ENCODE data around the gene TLE3. TPM values are rescaled to one million over a fixed set of nuclear protein-coding genes. Genes with fewer than 3 reads are reported as not detected.

The TLE3 gene
- total RNA-seq, 2 experiments from 2014 or later, result 48.8 to 53.5 TPM

- H3K4me3 Mint-ChIP-seq, result no peak overlapping the region
- H3K36me3 Mint-ChIP-seq, result no peaks in the 10 kb centered on the region
- peaks cover 8% of the 10 kb centered on the region for H3K27me3 Mint-ChIP-seq
- H3K4me1 Mint-ChIP-seq, result no peaks in the 10 kb centered on the region
- CTCF ChIA-PET, result no interaction called here
- no peak for DNase-seq
- H3K9me3 Mint-ChIP-seq (ENCODE audit: low read depth), result no peaks in the 10 kb centered on the region
- ATAC-seq, result no peak
- H3K27ac Mint-ChIP-seq, result no peak overlapping the region
These were observed 64.1 kb downstream of the TLE3 start for GRCh38 chr15:70033529-70034140.

- Mint-ChIP-seq H3K4me1 (no peaks in the 10 kb centered on the region), H3K9me3 (ENCODE audit: low read depth) (no peaks in the 10 kb centered on the region), H3K27ac (no peak overlapping the region), H3K36me3 (no peaks in the 10 kb centered on the region), H3K4me3 (no peak overlapping the region), H3K27me3 (peaks cover 4% of the 10 kb centered on the region)
- CTCF ChIA-PET, result no interaction called here
- ATAC-seq (no peak), DNase-seq (no peak)
These were observed 64.6 kb downstream of the TLE3 start for GRCh38 chr15:70033109-70033508.

GRCh38 chr15:70032509-70032908 lies 65.2 kb downstream of the TLE3 start:
- H3K27ac Mint-ChIP-seq, result no peak overlapping the region
- H3K36me3 Mint-ChIP-seq, result no peaks in the 10 kb centered on the region
- no peaks in the 10 kb centered on the region for H3K9me3 Mint-ChIP-seq (ENCODE audit: low read depth)
- DNase-seq, result no peak
- ATAC-seq, result no peak
- no peak overlapping the region for H3K4me3 Mint-ChIP-seq
- H3K27me3 Mint-ChIP-seq, result peaks cover 4% of the 10 kb centered on the region
- H3K4me1 Mint-ChIP-seq, result no peaks in the 10 kb centered on the region
- CTCF ChIA-PET, result no interaction called here

GRCh38 chr15:70031713-70032112 lies 66.0 kb downstream of the TLE3 start:
- no peaks in the 10 kb centered on the region for H3K27me3 Mint-ChIP-seq
- no peaks in the 10 kb centered on the region for H3K9me3 Mint-ChIP-seq (ENCODE audit: low read depth)
- H3K4me3 Mint-ChIP-seq, result no peak overlapping the region
- CTCF ChIA-PET, result no interaction called here
- ATAC-seq, result no peak
- H3K36me3 Mint-ChIP-seq, result no peaks in the 10 kb centered on the region
- H3K27ac Mint-ChIP-seq, result no peak overlapping the region
- no peak for DNase-seq
- no peaks in the 10 kb centered on the region for H3K4me1 Mint-ChIP-seq

- Mint-ChIP-seq H3K36me3 (no peaks in the 10 kb centered on the region), H3K9me3 (ENCODE audit: low read depth) (no peaks in the 10 kb centered on the region), H3K4me1 (no peaks in the 10 kb centered on the region), H3K27ac (no peak overlapping the region), H3K4me3 (no peak overlapping the region), H3K27me3 (no peaks in the 10 kb centered on the region)
- no peak for ATAC-seq
- no peak for DNase-seq
- CTCF ChIA-PET, result no interaction called here
These were observed 66.5 kb downstream of the TLE3 start for GRCh38 chr15:70031261-70031660.

- no peaks in the 10 kb centered on the region for H3K27me3 Mint-ChIP-seq
- H3K36me3 Mint-ChIP-seq, result no peaks in the 10 kb centered on the region
- H3K9me3 Mint-ChIP-seq (ENCODE audit: low read depth), result no peaks in the 10 kb centered on the region
- no peak for ATAC-seq
- no peak overlapping the region for H3K4me3 Mint-ChIP-seq
- no peaks in the 10 kb centered on the region for H3K4me1 Mint-ChIP-seq
- CTCF ChIA-PET, result no interaction called here
- DNase-seq, result no peak
- H3K27ac Mint-ChIP-seq, result no peak overlapping the region
These were observed 66.9 kb downstream of the TLE3 start for GRCh38 chr15:70030851-70031250.

GRCh38 chr15:70029297-70029701 lies 68.4 kb downstream of the TLE3 start:
- DNase-seq, result no peak
- ATAC-seq, result no peak
- no peaks in the 10 kb centered on the region for H3K4me1 Mint-ChIP-seq
- CTCF ChIA-PET, result no interaction called here
- no peak overlapping the region for H3K27ac Mint-ChIP-seq
- no peak overlapping the region for H3K4me3 Mint-ChIP-seq
- no peaks in the 10 kb centered on the region for H3K9me3 Mint-ChIP-seq (ENCODE audit: low read depth)
- H3K36me3 Mint-ChIP-seq, result no peaks in the 10 kb centered on the region
- peaks cover 8% of the 10 kb centered on the region for H3K27me3 Mint-ChIP-seq

- Mint-ChIP-seq H3K27me3 (peaks cover 9% of the 10 kb centered on the region), H3K27ac (no peak overlapping the region), H3K4me1 (peaks cover 15% of the 10 kb centered on the region), H3K4me3 (no peak overlapping the region), H3K36me3 (peaks cover under 1% of the 10 kb centered on the region), H3K9me3 (ENCODE audit: low read depth) (no peaks in the 10 kb centered on the region)
- no peak for DNase-seq
- CTCF ChIA-PET, result no interaction called here
- ATAC-seq, result no peak
These were observed 70.2 kb downstream of the TLE3 start for GRCh38 chr15:70027518-70027917.

- no peaks in the 10 kb centered on the region for H3K9me3 Mint-ChIP-seq (ENCODE audit: low read depth)
- ATAC-seq, result no peak
- H3K4me3 Mint-ChIP-seq, result no peak overlapping the region
- H3K36me3 Mint-ChIP-seq, result peaks cover 4% of the 10 kb centered on the region
- H3K4me1 Mint-ChIP-seq, result peaks cover 18% of the 10 kb centered on the region
- no peak overlapping the region for H3K27ac Mint-ChIP-seq
- peaks cover 13% of the 10 kb centered on the region for H3K27me3 Mint-ChIP-seq
- CTCF ChIA-PET, result no interaction called here
- DNase-seq, result no peak
These were observed 70.7 kb downstream of the TLE3 start for GRCh38 chr15:70026991-70027390.

- Mint-ChIP-seq H3K4me3 (no peak overlapping the region), H3K27ac (no peak overlapping the region), H3K9me3 (ENCODE audit: low read depth) (no peaks in the 10 kb centered on the region), H3K4me1 (peaks cover 18% of the 10 kb centered on the region), H3K36me3 (peaks cover 4% of the 10 kb centered on the region), H3K27me3 (peaks cover 17% of the 10 kb centered on the region)
- ATAC-seq (no peak), DNase-seq (no peak)
- CTCF ChIA-PET, result no interaction called here
These were observed 72.1 kb downstream of the TLE3 start for GRCh38 chr15:70025413-70026296.

GRCh38 chr15:70024521-70024920 lies 73.2 kb downstream of the TLE3 start:
- Mint-ChIP-seq H3K4me1 (peaks cover 18% of the 10 kb centered on the region), H3K27me3 (peaks cover 18% of the 10 kb centered on the region), H3K9me3 (ENCODE audit: low read depth) (no peaks in the 10 kb centered on the region), H3K36me3 (peaks cover 4% of the 10 kb centered on the region), H3K4me3 (no peak overlapping the region), H3K27ac (no peak overlapping the region)
- DNase-seq (no peak), ATAC-seq (no peak)
- CTCF ChIA-PET, result interaction anchor here (1.6 to 1.7 kb wide), 2 partner anchors 74 to 562 kb away, joined by 3 to 8 read pairs; partner anchors contain the start of gene TLE3

GRCh38 chr15:70023769-70024491 lies 73.8 kb downstream of the TLE3 start:
- DNase-seq (no peak), ATAC-seq (no peak)
- H3K27me3 Mint-ChIP-seq, result peaks cover 21% of the 10 kb centered on the region
- H3K27ac Mint-ChIP-seq, result peak overlapping the region; percentile 83
- peaks cover 18% of the 10 kb centered on the region for H3K4me1 Mint-ChIP-seq
- no peaks in the 10 kb centered on the region for H3K9me3 Mint-ChIP-seq (ENCODE audit: low read depth)
- no peak overlapping the region for H3K4me3 Mint-ChIP-seq
- CTCF ChIA-PET, result interaction anchor here (0.9 to 1.7 kb wide), 7 partner anchors 13 to 562 kb away, joined by 3 to 8 read pairs (median 4); partner anchors contain the start of gene TLE3
- peaks cover 4% of the 10 kb centered on the region for H3K36me3 Mint-ChIP-seq

- DNase-seq (peak; percentile 82), ATAC-seq (peak; percentile 98)
- Mint-ChIP-seq H3K9me3 (ENCODE audit: low read depth) (no peaks in the 10 kb centered on the region), H3K4me1 (peaks cover 18% of the 10 kb centered on the region), H3K27me3 (peaks cover 21% of the 10 kb centered on the region), H3K36me3 (peaks cover 4% of the 10 kb centered on the region), H3K27ac (peak overlapping the region; percentile 83), H3K4me3 (no peak overlapping the region)
- CTCF ChIA-PET, result interaction anchor here (0.8 to 1.7 kb wide), 8 partner anchors 12 to 561 kb away, joined by 3 to 8 read pairs (median 4); partner anchors contain the start of gene TLE3
These were observed 74.5 kb downstream of the TLE3 start for GRCh38 chr15:70023064-70023768.
